Neural cell (in vitro differentiated cells): ENCODE measurements around the gene PTCRA. TPM values are rescaled to one million over a fixed set of nuclear protein-coding genes. Genes with fewer than 3 reads are reported as not detected.
A peak's percentile ranks its signal among the peaks of the same experiment; 100 is the strongest.

Experiments used
- H2AFZ ChIP-seq: fragments of 200-600, 300-800 bp; sonication (generic), shearing (Covaris generic); 2 replicates; pipeline ENCODE4 v1.6.0; 2014; ENCODE audit warnings: low read depth, mild to moderate bottlenecking, antibody characterized with exemption, low read length, moderate library complexity
- H3F3A ChIP-seq: fragments of 200-600 bp; shearing (Covaris generic); 2 replicates; pipeline ENCODE4 v1.6.1; 2016; ENCODE audit warnings: mild to moderate bottlenecking, moderate library complexity, mixed read lengths, antibody characterized with exemption, low read length; ENCODE audit not compliant: insufficient read depth, poor library complexity, severe bottlenecking
- H3K27ac ChIP-seq: fragments of 200-600, 300-800 bp; sonication (generic), shearing (Covaris generic); 2 replicates; pipeline ENCODE4 v1.5.1; 2014; ENCODE audit warnings: mild to moderate bottlenecking, low read length, moderate library complexity
- H3K27me3 ChIP-seq: fragments of 300-800, 200-600 bp; sonication (generic), shearing (Covaris generic); 2 replicates; pipeline ENCODE4 v1.6.0; 2014; ENCODE audit warnings: mild to moderate bottlenecking, low read depth, low read length, moderate library complexity; ENCODE audit not compliant: insufficient read depth
- H3K36me3 ChIP-seq: fragments of 300-800, 200-600 bp; sonication (generic), shearing (Covaris generic); 2 replicates; pipeline ENCODE4 v1.5.1; 2014; ENCODE audit warnings: mild to moderate bottlenecking, antibody characterized with exemption, low read length, moderate library complexity; ENCODE audit not compliant: insufficient read depth
- H3K4me2 ChIP-seq: fragments of 300-800, 200-600 bp; sonication (generic), shearing (Covaris generic); 2 replicates; pipeline ENCODE4 v1.6.0; 2014; ENCODE audit warnings: mild to moderate bottlenecking, low read length
- H3K4me3 ChIP-seq: fragments of 300-800, 200-600 bp; sonication (generic), shearing (Covaris generic); 2 replicates; pipeline ENCODE4 v1.5.1; 2014; ENCODE audit warnings: mild to moderate bottlenecking, low read length, moderate library complexity
- H3K79me2 ChIP-seq: fragments of 200-600 bp; shearing (Covaris generic); replicated peaks from 2 replicates; pipeline ENCODE4 v1.6.0; 2014; ENCODE audit warnings: mild to moderate bottlenecking, low read length, moderate library complexity; ENCODE audit not compliant: insufficient read depth
- H3K9ac ChIP-seq: fragments of 300-800, 200-600 bp; sonication (generic), shearing (Covaris generic); 2 replicates; pipeline ENCODE4 v1.6.1; 2016; ENCODE audit warnings: mild to moderate bottlenecking, low read length, mixed read lengths
- H3K9me2 ChIP-seq: fragments of 200-600 bp; shearing (Covaris generic); 2 replicates; pipeline ENCODE4 v1.6.1; 2016; ENCODE audit warnings: mild to moderate bottlenecking, low read length, mixed read lengths; ENCODE audit not compliant: insufficient read depth
- H3K9me3 ChIP-seq: fragments of 200-600, 300-800 bp; sonication (generic), shearing (Covaris generic); 2 replicates; pipeline ENCODE4 v1.6.1; 2016; ENCODE audit warnings: mild to moderate bottlenecking, mixed run types, low read length, moderate library complexity, mixed read lengths
- H4K20me1 ChIP-seq: fragments of 200-600 bp; shearing (Covaris generic); 2 replicates; pipeline ENCODE4 v1.6.1; 2016; ENCODE audit warnings: mild to moderate bottlenecking, mixed run types; ENCODE audit not compliant: insufficient read depth
- EP300 ChIP-seq: fragments of 450-650 bp; conservative IDR thresholded peaks from 2 replicates; pipeline ENCODE4 v1.6.1; 2014; ENCODE audit warnings: antibody characterized with exemption, mild to moderate bottlenecking, moderate library complexity; ENCODE audit not compliant: poor library complexity, severe bottlenecking
- EZH2 ChIP-seq: fragments of 200-600, 300-800 bp; shearing (Covaris generic), sonication (generic); IDR thresholded peaks from 2 replicates; pipeline ENCODE4 v1.6.1; 2014; ENCODE audit warnings: antibody characterized with exemption, low read length, borderline replicate concordance, mild to moderate bottlenecking; ENCODE audit not compliant: insufficient read depth, poor library complexity, severe bottlenecking
- MXI1 ChIP-seq: fragments of 450-650 bp; conservative IDR thresholded peaks from 2 replicates; pipeline ENCODE4 v1.6.1; 2014; ENCODE audit warnings: antibody characterized with exemption, mild to moderate bottlenecking; ENCODE audit not compliant: poor library complexity, severe bottlenecking
- POLR2AphosphoS5 ChIP-seq: IDR thresholded peaks from 2 replicates; pipeline ENCODE4 v1.6.1; 2012
- RAD21 ChIP-seq: fragments of 450-650 bp; conservative IDR thresholded peaks from 2 replicates; pipeline ENCODE4 v1.6.1; 2014; ENCODE audit warnings: antibody characterized with exemption, mild to moderate bottlenecking, moderate library complexity
- REST ChIP-seq: IDR thresholded peaks from 2 replicates; pipeline ENCODE4 v1.6.1; 2012; ENCODE audit warnings: borderline replicate concordance
- SMC3 ChIP-seq: fragments of 450-650 bp; conservative IDR thresholded peaks from 2 replicates; pipeline ENCODE4 v1.6.1; 2014; ENCODE audit warnings: antibody characterized with exemption, mild to moderate bottlenecking, moderate library complexity; ENCODE audit not compliant: poor library complexity
- TAF1 ChIP-seq: IDR thresholded peaks from 2 replicates; pipeline ENCODE4 v1.6.1; 2012; ENCODE audit warnings: low read depth
- polyA plus RNA-seq: library from polyadenylated mRNA; depleted of rRNA; stranded (reverse); fragments of >200 nt; gene quantifications from 2 replicates; pipeline ENCODE4 v1.2.3, GENCODE V29; 2014
- TF ChIP-seq, protein P1 (sequence below): fragments of 450-650 bp; IDR thresholded peaks from 2 replicates; pipeline ENCODE4 v1.5.1; 2014; ENCODE audit warnings: antibody characterized with exemption, mild to moderate bottlenecking, moderate library complexity; ENCODE audit not compliant: poor library complexity, severe bottlenecking

PTCRA gene
- polyA plus RNA-seq, 1 donor from 2014 or later, result not detected

DNA sequence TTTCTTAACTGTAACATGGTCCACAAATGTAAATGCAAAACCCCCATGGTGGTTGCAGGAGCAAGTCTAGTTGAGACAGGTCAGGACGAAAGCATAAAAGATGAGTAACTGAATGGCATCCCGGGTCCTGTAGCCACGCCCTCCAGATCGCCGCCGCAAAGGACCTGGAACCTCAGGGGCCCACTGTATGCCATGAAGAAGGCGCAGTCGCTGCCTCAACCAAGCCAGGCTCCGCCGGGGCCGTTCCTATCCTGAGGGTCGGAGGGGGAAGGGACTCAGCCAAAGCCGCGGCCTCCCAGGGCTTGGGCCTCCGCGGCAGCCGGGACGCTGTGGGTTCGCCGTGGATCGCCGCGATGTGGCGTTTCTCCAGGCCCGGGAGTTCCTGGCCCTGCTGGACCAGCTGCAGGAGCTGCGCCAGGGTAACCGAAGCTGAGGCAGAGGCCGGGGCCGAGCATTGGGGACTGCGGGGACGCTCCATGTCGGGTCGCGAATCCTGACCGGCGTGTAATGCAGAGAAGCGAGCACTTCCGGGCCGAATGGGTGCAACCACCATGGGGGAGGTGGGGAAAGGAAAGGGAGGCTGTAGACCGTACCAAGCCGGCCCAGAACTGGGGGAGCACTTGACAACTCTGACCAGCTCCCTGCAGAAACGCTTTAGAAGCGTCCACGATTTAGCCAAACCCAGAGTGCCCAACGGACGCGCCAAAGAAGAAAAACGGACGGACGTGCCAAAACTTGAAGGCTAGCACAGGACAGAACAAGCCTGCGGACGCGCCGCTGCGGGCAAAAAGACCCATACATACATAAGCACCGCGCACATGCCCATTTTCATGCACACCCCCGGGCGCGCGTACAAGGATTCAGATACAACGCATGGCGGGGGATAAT, 25.3 kb upstream of the PTCRA start:
- Histone ChIP-seq H3K79me2 (no peaks in the 10 kb centered on the region), H2AFZ (peak overlapping the region; percentile 97), H3K9me2 (no peaks in the 10 kb centered on the region), H3F3A (peaks cover 6% of the 10 kb centered on the region), H3K4me3 (peak overlapping the region; percentile 93), H3K9ac (peak overlapping the region; percentile 97), H3K27me3 (no peaks in the 10 kb centered on the region), H4K20me1 (no peaks in the 10 kb centered on the region), H3K9me3 (no peaks in the 10 kb centered on the region), H3K4me2 (peak overlapping the region; percentile 98), H3K36me3 (no peaks in the 10 kb centered on the region), H3K27ac (peak overlapping the region; percentile 94)
- TF ChIP-seq MXI1 (peak; percentile 89), REST (peak; percentile 88), POLR2AphosphoS5 (peak; percentile 93), EP300 (peak; percentile 42), RAD21 (no peak), SMC3 (peak; percentile 24), TAF1 (peak; percentile 37)
- TF ChIP-seq, protein P1, sequence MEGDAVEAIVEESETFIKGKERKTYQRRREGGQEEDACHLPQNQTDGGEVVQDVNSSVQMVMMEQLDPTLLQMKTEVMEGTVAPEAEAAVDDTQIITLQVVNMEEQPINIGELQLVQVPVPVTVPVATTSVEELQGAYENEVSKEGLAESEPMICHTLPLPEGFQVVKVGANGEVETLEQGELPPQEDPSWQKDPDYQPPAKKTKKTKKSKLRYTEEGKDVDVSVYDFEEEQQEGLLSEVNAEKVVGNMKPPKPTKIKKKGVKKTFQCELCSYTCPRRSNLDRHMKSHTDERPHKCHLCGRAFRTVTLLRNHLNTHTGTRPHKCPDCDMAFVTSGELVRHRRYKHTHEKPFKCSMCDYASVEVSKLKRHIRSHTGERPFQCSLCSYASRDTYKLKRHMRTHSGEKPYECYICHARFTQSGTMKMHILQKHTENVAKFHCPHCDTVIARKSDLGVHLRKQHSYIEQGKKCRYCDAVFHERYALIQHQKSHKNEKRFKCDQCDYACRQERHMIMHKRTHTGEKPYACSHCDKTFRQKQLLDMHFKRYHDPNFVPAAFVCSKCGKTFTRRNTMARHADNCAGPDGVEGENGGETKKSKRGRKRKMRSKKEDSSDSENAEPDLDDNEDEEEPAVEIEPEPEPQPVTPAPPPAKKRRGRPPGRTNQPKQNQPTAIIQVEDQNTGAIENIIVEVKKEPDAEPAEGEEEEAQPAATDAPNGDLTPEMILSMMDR, result no peak

DNA sequence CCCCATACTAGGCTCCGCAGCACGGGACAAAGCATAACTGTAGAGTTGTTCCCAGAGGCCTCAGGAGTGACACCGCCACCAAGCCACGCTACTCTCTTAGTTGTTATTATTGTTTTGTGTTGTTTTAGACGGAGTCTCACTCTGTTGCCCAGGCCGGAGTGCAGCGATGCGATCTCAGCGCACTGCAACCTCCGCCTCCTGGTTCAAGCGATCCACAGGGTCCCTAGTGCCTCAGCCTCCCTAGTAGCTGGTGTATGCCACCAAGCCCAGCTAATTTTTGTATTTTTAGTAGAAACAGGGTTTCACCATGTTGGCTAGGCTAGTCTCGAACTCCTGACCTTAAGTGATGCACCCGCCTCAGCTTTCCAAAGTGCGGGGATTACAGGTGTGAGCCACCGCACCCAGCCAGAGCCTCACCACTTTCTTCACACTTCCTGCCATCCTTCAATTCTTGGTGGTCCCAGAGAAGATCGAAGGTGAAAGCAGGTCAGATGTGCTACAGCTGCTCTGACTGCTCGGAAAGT, 24.6 kb upstream of the PTCRA start:
- peak overlapping the region; percentile 97 for H3K9ac ChIP-seq
- H3K9me3 ChIP-seq, result no peaks in the 10 kb centered on the region
- no peaks in the 10 kb centered on the region for H3K79me2 ChIP-seq
- no peak for TF ChIP-seq EZH2
- no peak for TF ChIP-seq RAD21
- TF ChIP-seq POLR2AphosphoS5, result no peak
- TF ChIP-seq EP300, result no peak
- TF ChIP-seq, protein P1, result no peak
- no peak for TF ChIP-seq SMC3
- TF ChIP-seq REST, result no peak
- TF ChIP-seq MXI1, result no peak
- no peak for TF ChIP-seq TAF1
- peak overlapping the region; percentile 97 for H2AFZ ChIP-seq
- H3K27me3 ChIP-seq, result no peaks in the 10 kb centered on the region
- peak overlapping the region; percentile 65 for H3K4me2 ChIP-seq
- peak overlapping the region; percentile 94 for H3K27ac ChIP-seq
- peaks cover 6% of the 10 kb centered on the region for H3F3A ChIP-seq
- H3K36me3 ChIP-seq, result no peaks in the 10 kb centered on the region
- no peaks in the 10 kb centered on the region for H4K20me1 ChIP-seq
- H3K4me3 ChIP-seq, result peak overlapping the region; percentile 93
- H3K9me2 ChIP-seq, result no peaks in the 10 kb centered on the region
